Measurements from ENCODE around the gene GNB1.
A peak's percentile ranks its signal among the peaks of the same experiment; 100 is the strongest.

The GNB1 gene

DNA sequence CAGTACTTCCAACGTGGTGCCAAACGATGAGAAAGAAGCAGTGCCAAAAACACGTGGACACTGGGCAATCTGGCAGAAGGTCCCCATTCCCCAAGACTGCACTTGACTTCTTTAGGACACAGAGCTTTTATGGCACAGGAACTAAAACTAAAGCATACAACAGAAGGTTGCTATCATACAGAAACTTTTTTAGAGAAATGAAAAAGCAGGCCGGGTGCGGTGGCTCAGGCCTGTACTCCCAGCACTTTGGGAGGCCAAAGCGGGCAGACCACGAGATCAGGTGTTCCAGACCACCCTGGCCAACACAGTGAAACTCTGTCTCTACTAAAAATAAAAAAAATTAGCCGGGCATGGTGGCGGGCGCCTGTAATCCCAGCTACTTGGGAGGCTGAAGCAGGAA lies 43.0 kb downstream of the GNB1 start:
- Histone ChIP-seq H3K36me3 (ENCODE audit: low read depth) (peaks cover 43% of the 10 kb centered on the region), H3K9me3 (ENCODE audit: severe bottlenecking) (no peaks in the 10 kb centered on the region), H3K4me1 (ENCODE audit: insufficient read depth, poor library complexity, severe bottlenecking) (no peaks in the 10 kb centered on the region), H3K4me3 (ENCODE audit: severe bottlenecking) (no peak overlapping the region), H3K27me3 (ENCODE audit: insufficient read depth, poor library complexity, severe bottlenecking) (no peaks in the 10 kb centered on the region), H3K27ac (ENCODE audit: poor library complexity, severe bottlenecking) (no peak overlapping the region)
- DNase-seq (ENCODE audit: low spot score) (peak; percentile 2), ATAC-seq (ENCODE audit: low read depth) (no peak)
- TF ChIP-seq, protein P1, sequence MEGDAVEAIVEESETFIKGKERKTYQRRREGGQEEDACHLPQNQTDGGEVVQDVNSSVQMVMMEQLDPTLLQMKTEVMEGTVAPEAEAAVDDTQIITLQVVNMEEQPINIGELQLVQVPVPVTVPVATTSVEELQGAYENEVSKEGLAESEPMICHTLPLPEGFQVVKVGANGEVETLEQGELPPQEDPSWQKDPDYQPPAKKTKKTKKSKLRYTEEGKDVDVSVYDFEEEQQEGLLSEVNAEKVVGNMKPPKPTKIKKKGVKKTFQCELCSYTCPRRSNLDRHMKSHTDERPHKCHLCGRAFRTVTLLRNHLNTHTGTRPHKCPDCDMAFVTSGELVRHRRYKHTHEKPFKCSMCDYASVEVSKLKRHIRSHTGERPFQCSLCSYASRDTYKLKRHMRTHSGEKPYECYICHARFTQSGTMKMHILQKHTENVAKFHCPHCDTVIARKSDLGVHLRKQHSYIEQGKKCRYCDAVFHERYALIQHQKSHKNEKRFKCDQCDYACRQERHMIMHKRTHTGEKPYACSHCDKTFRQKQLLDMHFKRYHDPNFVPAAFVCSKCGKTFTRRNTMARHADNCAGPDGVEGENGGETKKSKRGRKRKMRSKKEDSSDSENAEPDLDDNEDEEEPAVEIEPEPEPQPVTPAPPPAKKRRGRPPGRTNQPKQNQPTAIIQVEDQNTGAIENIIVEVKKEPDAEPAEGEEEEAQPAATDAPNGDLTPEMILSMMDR (IDR thresholded peaks at IDR 0.05; ENCODE audit: poor library complexity, severe bottlenecking): no peak

DNA sequence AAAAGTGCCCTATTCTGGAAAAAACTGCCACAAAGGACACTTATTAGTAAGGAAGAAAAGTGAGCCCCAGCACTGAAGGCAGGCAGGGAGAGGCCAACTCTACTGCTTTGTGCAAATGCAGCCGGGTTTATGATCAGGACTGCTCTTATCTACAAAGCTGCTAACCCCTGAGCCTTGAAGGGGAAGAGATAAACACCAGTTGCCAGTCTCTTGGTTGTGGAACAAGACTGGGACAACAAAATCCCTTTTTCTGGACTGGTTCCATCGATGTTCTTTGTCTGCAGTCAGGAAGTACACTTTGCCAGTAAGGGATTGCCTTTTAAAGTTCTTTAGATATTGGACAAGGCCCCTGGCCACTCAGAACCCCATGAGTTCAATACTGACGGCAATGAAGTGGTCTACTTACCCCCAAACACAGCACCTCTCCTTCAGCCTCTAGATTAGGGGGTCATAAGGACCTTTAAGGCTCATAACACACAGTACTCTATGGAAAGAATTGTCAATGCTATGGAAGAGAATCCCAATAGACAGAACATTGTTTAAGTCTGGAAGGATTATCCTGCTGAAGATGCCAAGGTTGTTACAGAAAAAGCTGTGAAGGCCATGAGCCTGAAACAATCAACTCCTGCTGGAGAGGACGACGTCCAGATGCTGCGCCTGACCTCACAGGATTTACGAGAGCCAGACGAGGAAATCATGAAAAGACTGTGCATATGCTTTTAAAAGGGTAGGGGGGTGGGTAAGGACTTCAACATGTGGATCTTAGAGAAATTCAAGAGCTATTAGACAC lies 43.6 kb downstream of the GNB1 start:
- DNase-seq (ENCODE audit: low spot score): no peak
- H3K4me1 ChIP-seq (ENCODE audit: insufficient read depth, poor library complexity, severe bottlenecking): no peaks in the 10 kb centered on the region
- peaks cover 41% of the 10 kb centered on the region for H3K36me3 ChIP-seq (ENCODE audit: low read depth)
- TF ChIP-seq, protein P1 (IDR thresholded peaks at IDR 0.05; ENCODE audit: poor library complexity, severe bottlenecking): no peak
- no peak for ATAC-seq (ENCODE audit: low read depth)
- H3K27me3 ChIP-seq (ENCODE audit: insufficient read depth, poor library complexity, severe bottlenecking): no peaks in the 10 kb centered on the region
- H3K4me3 ChIP-seq (ENCODE audit: severe bottlenecking): no peak overlapping the region
- H3K27ac ChIP-seq (ENCODE audit: poor library complexity, severe bottlenecking): no peak overlapping the region
- no peaks in the 10 kb centered on the region for H3K9me3 ChIP-seq (ENCODE audit: severe bottlenecking)

DNA sequence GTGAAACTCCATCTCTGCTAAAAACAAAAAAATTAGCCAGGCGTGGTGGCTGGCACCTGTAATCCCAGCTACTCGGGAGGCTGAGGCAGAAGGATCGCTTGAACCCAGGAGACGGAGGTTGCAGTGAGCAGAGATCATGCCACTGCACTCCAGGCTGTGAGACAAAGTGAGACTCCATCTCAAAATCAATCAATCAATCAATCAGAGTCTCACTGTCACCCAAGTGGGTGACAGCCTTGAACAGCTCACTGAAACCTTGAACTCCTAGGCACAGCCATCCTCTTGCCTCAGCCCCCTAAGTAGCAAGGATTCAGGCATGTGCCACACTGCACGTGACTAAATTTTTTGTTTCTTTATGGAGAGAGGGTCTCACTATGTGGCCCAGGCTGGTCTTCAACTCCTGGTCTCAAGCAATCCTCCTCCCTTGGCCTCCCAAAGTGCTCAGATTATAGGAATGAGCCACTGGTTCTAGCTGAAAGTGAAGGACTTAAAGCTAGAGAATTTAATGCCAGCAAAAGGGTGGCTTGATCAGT lies 44.4 kb downstream of the GNB1 start:
- no peak for ATAC-seq (ENCODE audit: low read depth)

DNA sequence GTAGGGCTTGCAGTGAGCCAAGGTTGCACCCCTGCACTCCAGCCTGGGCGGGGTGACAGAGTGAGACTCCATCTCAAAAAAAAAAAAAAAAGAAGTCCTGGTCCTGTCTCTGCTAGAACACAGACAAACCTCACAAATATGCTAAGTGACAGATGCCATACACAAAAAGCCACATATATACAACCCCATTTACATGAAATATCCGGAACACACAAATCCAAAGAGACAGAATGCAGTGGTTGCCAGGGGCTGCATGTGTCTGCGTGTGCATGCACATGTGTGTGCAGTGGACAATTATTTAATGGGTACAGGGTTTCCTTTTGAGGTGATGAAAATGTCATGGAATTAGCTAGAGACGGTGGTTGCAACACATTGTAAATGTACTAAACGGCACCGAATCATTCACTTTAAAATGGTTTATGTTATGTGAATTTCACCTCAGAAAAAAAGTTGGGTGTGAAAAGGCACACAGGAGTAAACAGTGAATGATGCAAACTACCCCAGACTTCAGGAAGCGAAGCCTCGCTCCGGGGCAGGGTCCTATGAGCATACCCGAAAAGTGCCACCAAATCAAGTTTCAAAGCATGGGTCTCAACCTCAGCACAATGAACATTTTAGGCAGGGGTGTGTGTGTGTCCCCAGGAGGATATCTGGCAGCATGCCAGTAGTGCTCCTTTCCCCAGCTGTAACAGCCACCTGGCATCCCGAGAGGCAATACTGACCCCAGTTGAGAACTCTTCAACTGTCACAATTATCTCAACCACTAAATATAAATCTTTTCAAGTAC lies 48.3 kb downstream of the GNB1 start:
- Histone ChIP-seq H3K27me3 (ENCODE audit: insufficient read depth, poor library complexity, severe bottlenecking) (no peaks in the 10 kb centered on the region), H3K36me3 (ENCODE audit: low read depth) (peaks cover 36% of the 10 kb centered on the region), H3K9me3 (ENCODE audit: severe bottlenecking) (no peaks in the 10 kb centered on the region), H3K27ac (ENCODE audit: poor library complexity, severe bottlenecking) (no peak overlapping the region), H3K4me3 (ENCODE audit: severe bottlenecking) (no peak overlapping the region), H3K4me1 (ENCODE audit: insufficient read depth, poor library complexity, severe bottlenecking) (no peaks in the 10 kb centered on the region)
- no peak for ATAC-seq (ENCODE audit: low read depth)
- TF ChIP-seq, protein P1 (IDR thresholded peaks at IDR 0.05; ENCODE audit: poor library complexity, severe bottlenecking): no peak
- no peak for DNase-seq (ENCODE audit: low spot score)

More for the DNA sequence above, 44.4 kb downstream of the GNB1 start:
- H3K36me3 ChIP-seq (ENCODE audit: low read depth): peaks cover 36% of the 10 kb centered on the region
- H3K9me3 ChIP-seq (ENCODE audit: severe bottlenecking): no peaks in the 10 kb centered on the region
- DNase-seq (ENCODE audit: low spot score): no peak
- no peak overlapping the region for H3K27ac ChIP-seq (ENCODE audit: poor library complexity, severe bottlenecking)
- H3K4me1 ChIP-seq (ENCODE audit: insufficient read depth, poor library complexity, severe bottlenecking): no peaks in the 10 kb centered on the region
- H3K4me3 ChIP-seq (ENCODE audit: severe bottlenecking): no peak overlapping the region
- H3K27me3 ChIP-seq (ENCODE audit: insufficient read depth, poor library complexity, severe bottlenecking): no peaks in the 10 kb centered on the region
- TF ChIP-seq, protein P1 (IDR thresholded peaks at IDR 0.05; ENCODE audit: poor library complexity, severe bottlenecking): no peak

Measured in RWPE2 (cell line).